Measurements from ENCODE around the gene INTS3. TPM values are rescaled to one million over a fixed set of nuclear protein-coding genes. Genes with fewer than 3 reads are reported as not detected.
A peak's percentile ranks its signal among the peaks of the same experiment; 100 is the strongest.
"Not testable (repeated sequence)": the region's sequence is repeated elsewhere in the genome, so short reads cannot be mapped to it uniquely, and the experiment has no call there.

INTS3 gene
- total RNA-seq, 2 donors from 2014 or later: 33.6 to 47.6 TPM

DNA sequence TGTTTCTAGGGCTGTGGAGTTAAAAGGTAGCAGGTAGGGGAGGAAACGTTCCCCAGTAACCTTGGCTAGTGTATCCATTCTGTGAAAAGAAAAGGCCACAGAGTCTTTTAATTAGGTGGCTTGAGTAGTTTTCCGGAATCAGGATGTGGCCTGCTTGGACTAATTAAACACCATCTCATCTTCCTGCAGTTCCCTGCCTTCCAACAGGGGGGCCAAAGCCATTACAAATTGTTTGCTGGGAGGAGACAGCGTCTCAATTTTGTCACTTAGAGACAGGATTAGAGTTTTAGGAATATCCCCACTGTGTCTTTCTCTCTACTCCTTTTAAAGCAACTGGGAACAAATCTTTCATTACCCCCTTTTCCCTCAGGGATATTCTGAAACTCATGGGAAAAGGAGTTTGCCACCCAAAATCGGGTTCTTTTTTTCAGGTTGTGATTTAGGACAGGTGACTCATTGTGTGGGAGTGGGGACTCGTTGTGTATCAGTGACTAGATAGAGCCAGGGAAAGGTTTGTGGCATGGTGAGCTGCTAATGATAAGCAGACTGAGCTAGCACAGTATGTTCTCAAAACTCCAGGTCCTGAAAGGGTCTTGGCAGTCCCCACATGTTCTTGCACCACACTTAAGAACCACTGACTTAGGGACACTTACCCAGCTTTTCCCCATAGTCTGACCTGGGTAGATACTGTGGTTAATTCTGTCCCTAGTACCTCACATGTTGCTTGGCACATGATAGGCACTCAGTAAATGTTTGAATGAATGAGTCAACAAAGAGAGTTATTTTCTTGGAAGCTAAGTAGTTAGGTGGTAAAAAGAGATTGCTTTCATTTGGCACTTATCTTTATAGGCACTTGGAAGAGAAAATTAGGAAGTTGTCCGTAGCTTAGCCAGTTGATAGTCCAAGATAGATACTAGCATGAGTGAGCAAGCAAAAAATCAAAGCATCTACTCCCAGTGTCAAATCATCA, 22.5 kb downstream of the INTS3 start:
- ATAC-seq (no peak), DNase-seq (no peak)
- peaks cover 11% of the 10 kb centered on the region for H3K36me3 Mint-ChIP-seq (ENCODE audit: low read depth)
- no peak overlapping the region for H3K27ac Mint-ChIP-seq
- H3K9me3 ChIP-seq (ENCODE audit: control insufficient read depth, low read length, poor library complexity, severe bottlenecking): no peaks in the 10 kb centered on the region
- H3K27me3 Mint-ChIP-seq: no peaks in the 10 kb centered on the region
- H3K4me3 Mint-ChIP-seq: no peak overlapping the region
- H3K4me1 Mint-ChIP-seq: peaks cover 9% of the 10 kb centered on the region

GRCh38 chr1:153752072-153752471, 24.2 kb downstream of the INTS3 start:
- no peaks in the 10 kb centered on the region for H3K27me3 Mint-ChIP-seq
- no peaks in the 10 kb centered on the region for H3K9me3 ChIP-seq (ENCODE audit: control insufficient read depth, low read length, poor library complexity, severe bottlenecking)
- H3K4me3 Mint-ChIP-seq: no peak overlapping the region
- peak overlapping the region; percentile 34 for H3K27ac Mint-ChIP-seq
- peaks cover 11% of the 10 kb centered on the region for H3K36me3 Mint-ChIP-seq (ENCODE audit: low read depth)
- peaks cover 8% of the 10 kb centered on the region for H3K4me1 Mint-ChIP-seq
- ATAC-seq (no peak), DNase-seq (no peak)

GRCh38 chr1:153752571-153753195, 24.8 kb downstream of the INTS3 start:
- Mint-ChIP-seq H3K27ac (no peak overlapping the region), H3K4me3 (no peak overlapping the region), H3K4me1 (peaks cover 7% of the 10 kb centered on the region)

DNA sequence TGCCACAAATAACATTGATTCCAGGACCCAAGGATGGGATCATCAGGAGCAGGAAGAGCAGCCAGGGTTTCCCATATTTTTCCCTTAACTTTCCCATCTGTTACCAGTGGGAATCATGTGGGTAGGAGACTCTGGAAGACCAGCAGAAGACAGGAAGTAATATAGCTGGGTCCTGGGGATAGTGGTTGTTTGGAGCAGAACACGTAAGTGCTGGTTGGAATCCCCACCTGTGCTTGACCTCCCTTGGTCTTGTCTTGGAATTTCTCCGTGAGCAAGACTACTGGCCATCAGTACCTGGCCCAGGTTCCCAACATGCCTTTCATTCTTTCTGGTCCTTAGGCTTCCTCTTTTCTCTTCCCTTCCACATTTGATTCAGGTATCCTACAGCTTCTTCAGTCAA, 26.4 kb downstream of the INTS3 start:
- H3K27ac Mint-ChIP-seq: no peak overlapping the region
- H3K9me3 ChIP-seq (ENCODE audit: control insufficient read depth, low read length, poor library complexity, severe bottlenecking): no peaks in the 10 kb centered on the region
- H3K4me3 Mint-ChIP-seq: no peak overlapping the region
- H3K4me1 Mint-ChIP-seq: peaks cover 7% of the 10 kb centered on the region
- peaks cover 8% of the 10 kb centered on the region for H3K36me3 Mint-ChIP-seq (ENCODE audit: low read depth)
- DNase-seq (no peak), ATAC-seq (no peak)
- H3K27me3 Mint-ChIP-seq: no peaks in the 10 kb centered on the region

More at GRCh38 chr1:153752571-153753195, 24.8 kb downstream of the INTS3 start:
- DNase-seq (no peak), ATAC-seq (no peak)
- H3K9me3 ChIP-seq (ENCODE audit: control insufficient read depth, low read length, poor library complexity, severe bottlenecking): no peaks in the 10 kb centered on the region
- H3K36me3 Mint-ChIP-seq (ENCODE audit: low read depth): peaks cover 8% of the 10 kb centered on the region
- no peaks in the 10 kb centered on the region for H3K27me3 Mint-ChIP-seq

DNA sequence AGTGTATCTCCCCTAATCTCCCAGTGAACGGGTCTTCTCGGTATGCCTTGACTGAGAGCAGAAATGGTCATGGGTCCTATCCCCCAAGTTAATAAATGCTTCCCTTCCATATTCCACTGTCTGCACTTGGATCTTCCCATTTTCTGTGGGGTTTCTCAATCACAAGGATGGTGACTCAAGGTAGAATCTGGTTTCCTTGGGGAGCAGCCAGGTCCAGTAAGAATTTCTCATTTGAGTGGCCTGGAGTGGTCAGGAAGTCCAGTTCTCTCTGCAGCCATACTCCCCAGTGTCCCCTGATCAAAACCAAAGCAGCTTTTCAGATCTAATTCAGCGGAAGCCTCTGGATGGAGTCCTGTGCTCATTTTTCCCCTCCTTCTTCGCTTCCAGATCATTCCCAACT, 32.6 kb downstream of the INTS3 start:
- H3K4me3 Mint-ChIP-seq: no peak overlapping the region
- peaks cover 6% of the 10 kb centered on the region for H3K36me3 Mint-ChIP-seq (ENCODE audit: low read depth)
- ATAC-seq (no peak), DNase-seq (no peak)
- no peak overlapping the region for H3K27ac Mint-ChIP-seq
- no peaks in the 10 kb centered on the region for H3K27me3 Mint-ChIP-seq
- H3K4me1 Mint-ChIP-seq: no peaks in the 10 kb centered on the region
- H3K9me3 ChIP-seq (ENCODE audit: control insufficient read depth, low read length, poor library complexity, severe bottlenecking): no peaks in the 10 kb centered on the region

DNA sequence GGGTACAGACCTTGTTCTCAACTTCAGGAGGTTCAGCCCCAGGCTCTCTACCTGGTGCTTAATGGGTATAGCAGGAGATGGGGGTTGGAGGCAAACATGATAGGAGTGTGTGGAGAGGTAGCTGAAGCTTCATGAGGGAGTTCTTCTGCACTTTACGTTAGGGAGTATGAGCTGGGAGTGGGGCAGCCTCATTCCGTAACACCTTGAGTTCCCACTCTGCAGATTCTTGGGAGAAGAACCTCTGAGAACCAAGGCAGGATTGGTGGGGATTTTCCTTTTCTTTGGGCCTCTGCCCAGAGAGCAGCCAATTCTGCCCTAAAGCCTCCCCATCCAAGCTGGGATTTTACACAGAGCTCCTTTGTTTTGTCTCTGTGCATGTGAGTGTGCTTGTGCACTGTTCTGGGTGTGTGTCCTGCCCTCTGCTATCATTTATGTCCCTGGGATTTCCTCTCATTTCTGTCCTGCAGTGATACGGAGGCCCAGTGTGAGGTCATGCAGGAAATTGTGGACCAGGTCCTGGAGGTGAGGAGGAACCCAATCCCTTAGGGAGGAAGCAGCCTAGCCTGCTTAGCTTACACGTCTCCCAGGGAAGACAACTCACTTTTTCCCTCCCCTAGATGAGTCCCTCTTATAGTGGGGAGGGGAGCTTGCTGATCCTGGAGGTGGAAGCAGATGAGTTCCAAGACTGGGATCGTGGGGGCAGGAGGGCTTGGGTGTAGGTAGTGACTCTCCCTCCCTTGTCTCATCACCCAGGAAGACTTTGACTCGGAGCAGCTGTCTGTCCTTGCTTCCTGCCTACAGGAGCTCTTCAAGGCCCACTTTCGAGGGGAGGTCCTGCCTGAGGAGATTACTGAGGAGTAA, 35.7 kb downstream of the INTS3 start:
- Mint-ChIP-seq H3K27me3 (no peaks in the 10 kb centered on the region), H3K4me1 (no peaks in the 10 kb centered on the region), H3K4me3 (no peak overlapping the region), H3K36me3 (ENCODE audit: low read depth) (peaks cover 3% of the 10 kb centered on the region), H3K27ac (peak overlapping the region; percentile 19)
- DNase-seq (no peak), ATAC-seq (no peak)
- H3K9me3 ChIP-seq (ENCODE audit: control insufficient read depth, low read length, poor library complexity, severe bottlenecking): no peaks in the 10 kb centered on the region

DNA sequence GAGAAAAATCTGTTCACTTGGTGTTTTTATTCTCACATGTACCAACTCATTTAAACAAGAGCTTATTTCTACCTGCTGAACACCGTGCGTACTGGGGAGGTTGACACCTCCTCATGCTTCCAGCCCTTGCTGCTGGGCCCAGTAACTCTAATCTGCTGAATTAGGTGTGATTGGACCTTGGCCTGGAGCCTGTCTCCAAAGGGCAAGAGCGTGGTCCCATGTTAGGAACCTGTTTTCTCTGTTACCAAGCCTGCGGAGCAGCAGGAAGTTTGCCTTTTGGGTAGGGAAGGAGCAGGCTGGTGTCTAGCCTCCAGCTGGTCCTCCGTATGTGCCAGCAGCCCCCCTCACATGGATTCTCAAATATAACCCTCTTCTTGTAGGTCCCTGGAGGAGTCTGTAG, 36.5 kb downstream of the INTS3 start:
- H3K4me1 Mint-ChIP-seq: no peaks in the 10 kb centered on the region
- DNase-seq: no peak
- H3K9me3 ChIP-seq (ENCODE audit: control insufficient read depth, low read length, poor library complexity, severe bottlenecking): no peaks in the 10 kb centered on the region
- no peak for ATAC-seq
- peaks cover 3% of the 10 kb centered on the region for H3K36me3 Mint-ChIP-seq (ENCODE audit: low read depth)
- H3K27me3 Mint-ChIP-seq: no peaks in the 10 kb centered on the region
- no peak overlapping the region for H3K27ac Mint-ChIP-seq
- no peak overlapping the region for H3K4me3 Mint-ChIP-seq

DNA sequence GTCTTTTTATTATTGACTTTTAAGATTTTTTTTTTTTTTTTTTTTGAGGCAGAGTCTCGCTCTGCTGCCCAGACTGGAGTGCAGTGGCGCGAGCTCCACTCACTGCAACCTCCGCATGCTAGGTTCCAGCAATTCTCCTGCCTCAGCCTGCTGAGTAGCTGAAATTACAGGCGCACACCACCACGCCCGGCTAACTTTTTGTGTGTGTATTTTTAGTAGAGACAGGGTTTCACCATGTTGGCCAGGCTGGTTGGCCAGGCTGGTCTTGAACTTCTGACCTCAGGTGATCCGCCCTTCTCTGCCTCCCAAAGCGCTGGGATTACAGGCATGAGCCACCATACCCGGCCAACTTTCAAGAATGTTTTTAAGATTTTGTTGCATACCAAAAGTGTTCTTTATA, 38.8 kb downstream of the INTS3 start:
- not testable (repeated sequence) for H3K27me3 Mint-ChIP-seq; DNase-seq; H3K4me1 Mint-ChIP-seq; H3K9me3 ChIP-seq (ENCODE audit: control insufficient read depth, low read length, poor library complexity, severe bottlenecking); ATAC-seq; H3K4me3 Mint-ChIP-seq; H3K36me3 Mint-ChIP-seq (ENCODE audit: low read depth)
- H3K27ac Mint-ChIP-seq: peak overlapping the region; percentile 56

DNA sequence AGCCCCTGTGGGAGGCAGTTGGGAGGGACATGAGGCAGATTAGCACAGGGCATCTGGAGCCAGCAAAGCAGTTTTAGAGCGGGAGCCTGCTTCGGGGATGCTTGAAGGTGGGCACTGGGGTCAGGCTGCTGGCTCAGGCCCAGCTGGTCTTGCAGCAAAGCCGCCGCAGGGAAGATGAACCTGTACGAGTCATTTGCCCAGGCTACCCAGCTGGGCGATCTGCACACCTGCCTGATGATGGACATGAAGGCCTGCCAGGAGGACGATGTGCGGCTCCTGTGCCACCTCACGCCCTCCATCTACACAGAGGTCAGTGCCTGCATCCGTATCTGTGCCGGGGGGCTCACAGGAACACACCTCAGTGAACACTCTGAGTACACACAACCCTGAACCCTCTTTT, 39.7 kb downstream of the INTS3 start:
- no peaks in the 10 kb centered on the region for H3K9me3 ChIP-seq (ENCODE audit: control insufficient read depth, low read length, poor library complexity, severe bottlenecking)
- ATAC-seq (no peak), DNase-seq (no peak)
- Mint-ChIP-seq H3K4me1 (no peaks in the 10 kb centered on the region), H3K27me3 (no peaks in the 10 kb centered on the region), H3K27ac (no peak overlapping the region), H3K4me3 (no peak overlapping the region), H3K36me3 (ENCODE audit: low read depth) (no peaks in the 10 kb centered on the region)

DNA sequence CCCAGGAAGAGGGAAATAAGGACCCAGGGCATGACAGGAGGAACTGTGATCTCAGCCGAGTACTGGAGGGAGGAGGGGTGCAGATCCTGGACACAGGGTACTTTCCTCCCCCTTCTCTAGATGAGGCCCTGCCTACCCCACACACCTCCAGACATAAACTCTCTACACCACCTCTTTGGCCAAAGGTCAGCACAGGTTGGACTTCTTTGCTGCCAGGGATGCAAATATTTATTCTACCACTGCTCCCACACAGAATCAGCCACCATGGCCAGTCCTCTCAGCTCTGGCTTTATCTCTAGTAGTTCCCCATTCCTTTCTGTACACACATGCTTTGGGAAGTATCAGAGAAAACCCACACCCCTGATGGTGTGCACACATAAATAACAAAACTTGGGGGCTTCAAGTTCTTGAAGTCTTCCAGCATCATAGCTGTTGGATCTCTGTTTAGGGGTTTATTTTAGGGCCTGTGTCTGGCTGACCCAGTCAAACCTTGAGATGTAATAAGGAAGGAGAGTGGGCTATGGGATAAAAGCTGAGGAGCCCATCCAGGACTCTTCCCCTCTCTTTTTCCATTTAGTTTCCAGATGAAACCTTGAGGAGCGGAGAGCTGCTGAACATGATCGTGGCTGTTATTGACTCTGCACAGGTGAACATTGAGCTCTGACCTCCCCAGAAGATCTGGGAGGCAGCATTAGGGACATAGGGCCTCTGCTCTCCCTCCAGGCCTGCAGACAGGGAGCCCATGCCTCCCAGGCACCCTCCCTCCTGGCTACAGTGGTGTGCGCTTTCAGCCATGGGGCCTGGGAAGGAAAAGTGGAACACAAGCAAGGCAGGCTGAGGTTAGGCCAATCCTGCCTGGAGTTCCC, 40.7 kb downstream of the INTS3 start:
- no peaks in the 10 kb centered on the region for H3K4me1 Mint-ChIP-seq
- peak overlapping the region; percentile 3 for H3K27ac Mint-ChIP-seq
- no peak overlapping the region for H3K4me3 Mint-ChIP-seq
- ATAC-seq (no peak), DNase-seq (no peak)
- no peaks in the 10 kb centered on the region for H3K36me3 Mint-ChIP-seq (ENCODE audit: low read depth)
- no peaks in the 10 kb centered on the region for H3K27me3 Mint-ChIP-seq
- H3K9me3 ChIP-seq (ENCODE audit: control insufficient read depth, low read length, poor library complexity, severe bottlenecking): no peaks in the 10 kb centered on the region

GRCh38 chr1:153769221-153769620, 41.4 kb downstream of the INTS3 start:
- no peaks in the 10 kb centered on the region for H3K36me3 Mint-ChIP-seq (ENCODE audit: low read depth)
- no peak overlapping the region for H3K4me3 Mint-ChIP-seq
- ATAC-seq (no peak), DNase-seq (no peak)
- no peak overlapping the region for H3K27ac Mint-ChIP-seq
- peaks cover 3% of the 10 kb centered on the region for H3K4me1 Mint-ChIP-seq
- no peaks in the 10 kb centered on the region for H3K9me3 ChIP-seq (ENCODE audit: control insufficient read depth, low read length, poor library complexity, severe bottlenecking)
- no peaks in the 10 kb centered on the region for H3K27me3 Mint-ChIP-seq

DNA sequence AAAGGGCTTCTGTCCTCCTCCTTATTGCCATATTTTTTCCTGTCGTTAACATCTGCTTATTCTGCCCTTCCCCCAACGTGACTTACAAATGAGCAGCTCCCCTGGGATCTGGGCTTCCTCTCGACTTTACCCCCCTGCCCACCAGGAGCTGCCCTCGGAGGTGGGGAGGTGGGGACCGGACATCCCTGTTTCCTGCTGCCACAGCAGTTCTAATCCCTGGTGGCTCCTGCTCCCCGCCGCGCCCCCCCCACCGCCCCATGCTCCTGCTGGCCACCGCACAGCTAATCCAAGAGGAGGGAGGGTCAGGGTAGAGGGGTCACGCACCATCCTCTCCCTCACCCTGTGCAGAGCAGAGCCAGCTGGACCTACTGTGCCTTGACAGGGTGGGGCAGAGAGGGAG, 42.9 kb downstream of the INTS3 start:
- Mint-ChIP-seq H3K4me3 (no peak overlapping the region), H3K4me1 (peaks cover 7% of the 10 kb centered on the region), H3K27ac (no peak overlapping the region), H3K36me3 (ENCODE audit: low read depth) (no peaks in the 10 kb centered on the region), H3K27me3 (no peaks in the 10 kb centered on the region)
- ATAC-seq (no peak), DNase-seq (no peak)
- H3K9me3 ChIP-seq (ENCODE audit: control insufficient read depth, low read length, poor library complexity, severe bottlenecking): no peaks in the 10 kb centered on the region
